AG10803 (cell line): Measurements from ENCODE around the gene ATP2B2.

ENCODE experiments used
- DNase-seq: peaks from one replicate; pipeline ENCODE4 v3.0.0; 2010; ENCODE audit warnings: low read depth
- H3K4me3 ChIP-seq: 2 replicates; pipeline ENCODE4 v1.5.1; 2011; ENCODE audit warnings: mild to moderate bottlenecking, low read length, control low read depth
- CTCF ChIP-seq: conservative IDR thresholded peaks from 2 replicates; pipeline ENCODE4 v1.5.1; 2011; ENCODE audit warnings: mild to moderate bottlenecking, low read length, control low read depth, inconsistent platforms

The ATP2B2 gene

GRCh38 chr3:10287936-10288574 is 217.3 kb downstream of the ATP2B2 start:
- no peak for TF ChIP-seq CTCF

GRCh38 chr3:10286596-10287295 is 218.6 kb downstream of the ATP2B2 start:
- TF ChIP-seq CTCF, result no peak
- H3K4me3 ChIP-seq, result no peak overlapping the region
- DNase-seq, result peak; percentile 11

More at GRCh38 chr3:10287936-10288574, 217.3 kb downstream of the ATP2B2 start:
- H3K4me3 ChIP-seq, result no peak overlapping the region
- no peak for DNase-seq

GRCh38 chr3:10286133-10286524 is 219.3 kb downstream of the ATP2B2 start:
- no peak overlapping the region for H3K4me3 ChIP-seq
- DNase-seq, result no peak
- TF ChIP-seq CTCF, result no peak

GRCh38 chr3:10285272-10286132 is 219.9 kb downstream of the ATP2B2 start:
- no peak overlapping the region for H3K4me3 ChIP-seq
- TF ChIP-seq CTCF, result no peak
- no peak for DNase-seq

GRCh38 chr3:10284496-10284895 is 220.9 kb downstream of the ATP2B2 start:
- H3K4me3 ChIP-seq, result no peak overlapping the region
- DNase-seq, result no peak
- TF ChIP-seq CTCF, result no peak

- no peak for DNase-seq
- H3K4me3 ChIP-seq, result no peak overlapping the region
These were observed 221.7 kb downstream of the ATP2B2 start for GRCh38 chr3:10283638-10284037.

More at GRCh38 chr3:10283638-10284037, 221.7 kb downstream of the ATP2B2 start:
- TF ChIP-seq CTCF, result no peak
